ENCODE results near the gene SLX4IP.

GRCh38 chr20:10483691-10484090, 48.6 kb downstream of the SLX4IP start:
- TF ChIP-seq POLR2A (IDR thresholded peaks at IDR 0.05) (no peak), CTCF (IDR thresholded peaks at IDR 0.05) (no peak)

Measured in adrenal gland (tissue), 5 donors.